Measurements from ENCODE around the gene PTPN21. TPM values are rescaled to one million over a fixed set of nuclear protein-coding genes. Genes with fewer than 3 reads are reported as not detected.

Gene PTPN21
- polyA plus RNA-seq, 3 donors: not detected

DNA sequence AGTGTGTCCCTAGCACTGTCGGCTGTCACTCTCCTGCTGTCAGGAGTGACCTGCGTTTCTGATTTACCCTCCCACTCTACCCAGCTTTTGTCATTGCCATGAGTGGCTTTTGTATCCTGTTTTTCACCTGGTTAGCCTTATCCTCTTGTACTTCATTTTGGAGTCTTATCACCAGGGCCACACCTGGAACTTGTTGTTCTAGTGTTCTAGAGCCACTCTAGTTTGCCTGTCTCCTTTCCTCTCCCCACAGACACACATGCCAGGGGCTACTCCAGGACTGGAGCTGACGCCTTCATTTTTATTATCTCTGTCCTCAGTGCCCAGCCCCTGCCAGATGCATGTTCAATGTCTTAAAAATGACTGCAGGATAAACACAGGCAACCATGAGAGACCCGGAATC lies 42.2 kb upstream of the PTPN21 start:
- Mint-ChIP-seq H3K4me3 (no peak overlapping the region), H3K27ac (peak overlapping the region in 2 of 7 donors; percentile 55 to 68), H3K4me1 (peaks cover 3% of the 10 kb centered on the region), H3K27me3 (ENCODE audit: low read depth in 3 of 3) (no peaks in the 10 kb centered on the region), H3K36me3 (peaks cover 65 to 80% of the 10 kb centered on the region in 2 donors), H3K9me3 (no peaks in the 10 kb centered on the region)
- H3K79me2 ChIP-seq (ENCODE audit: insufficient read depth, low read length): no peaks in the 10 kb centered on the region
- intact Hi-C loops (cut with micrococcal nuclease): no loop called here
- peaks cover 47 to 97% of the 10 kb centered on the region in 2 donors for H3K36me3 ChIP-seq (replicated peaks in 1 of 2; ENCODE audit: control insufficient read depth in 1 of 2, insufficient read depth in 2 of 2, low read length in 2 of 2)
- H3K4me1 ChIP-seq (ENCODE audit: control insufficient read depth in 1 of 2, insufficient read depth in 2 of 2, low read length in 2 of 2): no peaks in the 10 kb centered on the region
- H3K9me3 ChIP-seq (replicated peaks in 1 of 2; ENCODE audit: control insufficient read depth in 1 of 2, insufficient read depth in 1 of 2, low read length in 2 of 2): no peaks in the 10 kb centered on the region
- no peaks in the 10 kb centered on the region for H3K27me3 ChIP-seq (ENCODE audit: control insufficient read depth in 2 of 2, insufficient read depth in 2 of 2, low read length in 2 of 2)
- TF ChIP-seq, protein P1, sequence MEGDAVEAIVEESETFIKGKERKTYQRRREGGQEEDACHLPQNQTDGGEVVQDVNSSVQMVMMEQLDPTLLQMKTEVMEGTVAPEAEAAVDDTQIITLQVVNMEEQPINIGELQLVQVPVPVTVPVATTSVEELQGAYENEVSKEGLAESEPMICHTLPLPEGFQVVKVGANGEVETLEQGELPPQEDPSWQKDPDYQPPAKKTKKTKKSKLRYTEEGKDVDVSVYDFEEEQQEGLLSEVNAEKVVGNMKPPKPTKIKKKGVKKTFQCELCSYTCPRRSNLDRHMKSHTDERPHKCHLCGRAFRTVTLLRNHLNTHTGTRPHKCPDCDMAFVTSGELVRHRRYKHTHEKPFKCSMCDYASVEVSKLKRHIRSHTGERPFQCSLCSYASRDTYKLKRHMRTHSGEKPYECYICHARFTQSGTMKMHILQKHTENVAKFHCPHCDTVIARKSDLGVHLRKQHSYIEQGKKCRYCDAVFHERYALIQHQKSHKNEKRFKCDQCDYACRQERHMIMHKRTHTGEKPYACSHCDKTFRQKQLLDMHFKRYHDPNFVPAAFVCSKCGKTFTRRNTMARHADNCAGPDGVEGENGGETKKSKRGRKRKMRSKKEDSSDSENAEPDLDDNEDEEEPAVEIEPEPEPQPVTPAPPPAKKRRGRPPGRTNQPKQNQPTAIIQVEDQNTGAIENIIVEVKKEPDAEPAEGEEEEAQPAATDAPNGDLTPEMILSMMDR (IDR thresholded peaks at IDR 0.05): no peak
- 95% methylated on average over 3 of the region's 4 CpGs for WGBS (ENCODE audit: insufficient coverage)
- no peak overlapping the region for H3K27ac ChIP-seq (ENCODE audit: low read depth in 1 of 2, low read length in 2 of 2)
- H4K20me1 ChIP-seq (ENCODE audit: insufficient read depth, low read length): no peaks in the 10 kb centered on the region
- no peak overlapping the region for H3K4me3 ChIP-seq (replicated peaks in 1 of 3; ENCODE audit: low read depth in 2 of 3, low read length in 3 of 3)
- no peak overlapping the region for H3K9ac ChIP-seq (ENCODE audit: insufficient read depth, low read length, poor library complexity, severe bottlenecking)
- DNase-seq: no peak
- H2AFZ ChIP-seq (ENCODE audit: insufficient read depth, low read depth, low read length, poor library complexity, severe bottlenecking): no peak overlapping the region
- no peak overlapping the region for H3K4me2 ChIP-seq (replicated peaks; ENCODE audit: extremely low read depth, low read length, poor library complexity, severe bottlenecking)

DNA sequence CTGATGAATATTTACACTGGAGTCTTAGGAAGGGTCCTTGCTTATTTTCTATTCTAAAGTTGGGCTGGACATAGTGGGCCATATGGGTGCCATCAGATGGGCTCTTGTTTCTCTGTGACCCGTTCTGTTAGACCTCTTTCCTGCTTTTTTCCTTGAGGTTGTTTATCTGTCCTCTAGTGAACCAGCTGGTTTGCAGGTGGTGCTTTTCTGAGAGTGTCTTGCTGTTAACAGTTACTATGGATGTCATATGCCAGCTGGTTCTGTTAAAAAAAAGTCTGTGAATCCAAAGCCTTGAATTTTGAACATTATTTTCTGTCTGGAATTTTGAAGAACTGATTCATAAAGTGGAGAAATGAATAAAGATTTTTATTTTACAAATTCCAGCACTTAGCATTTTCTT lies 37.2 kb upstream of the PTPN21 start:
- no peaks in the 10 kb centered on the region for H3K79me2 ChIP-seq (ENCODE audit: insufficient read depth, low read length)
- H3K36me3 ChIP-seq (replicated peaks in 1 of 2; ENCODE audit: control insufficient read depth in 1 of 2, insufficient read depth in 2 of 2, low read length in 2 of 2): peaks cover 30 to 94% of the 10 kb centered on the region in 2 donors
- no peak for DNase-seq
- Mint-ChIP-seq H3K27me3 (ENCODE audit: low read depth in 3 of 3) (no peaks in the 10 kb centered on the region), H3K9me3 (no peaks in the 10 kb centered on the region), H3K27ac (peak overlapping the region in 1 of 7 donors; percentile 45), H3K36me3 (peaks cover 55 to 79% of the 10 kb centered on the region in 2 donors), H3K4me1 (peaks cover 3% of the 10 kb centered on the region), H3K4me3 (no peak overlapping the region)
- TF ChIP-seq, protein P1 (IDR thresholded peaks at IDR 0.05): no peak
- H2AFZ ChIP-seq (ENCODE audit: insufficient read depth, low read depth, low read length, poor library complexity, severe bottlenecking): no peak overlapping the region
- no peak overlapping the region for H3K9ac ChIP-seq (ENCODE audit: insufficient read depth, low read length, poor library complexity, severe bottlenecking)
- H3K27me3 ChIP-seq (ENCODE audit: control insufficient read depth in 2 of 2, insufficient read depth in 2 of 2, low read length in 2 of 2): no peaks in the 10 kb centered on the region
- no peaks in the 10 kb centered on the region for H3K9me3 ChIP-seq (replicated peaks in 1 of 2; ENCODE audit: control insufficient read depth in 1 of 2, insufficient read depth in 1 of 2, low read length in 2 of 2)
- no peak overlapping the region for H3K27ac ChIP-seq (ENCODE audit: low read depth in 1 of 2, low read length in 2 of 2)
- H4K20me1 ChIP-seq (ENCODE audit: insufficient read depth, low read length): no peaks in the 10 kb centered on the region
- intact Hi-C loops (cut with micrococcal nuclease): no loop called here
- H3K4me3 ChIP-seq (replicated peaks in 1 of 3; ENCODE audit: low read depth in 2 of 3, low read length in 3 of 3): no peak overlapping the region
- WGBS (ENCODE audit: insufficient coverage): no CpG with 5 or more reads among the region's 1 CpG
- no peak overlapping the region for H3K4me2 ChIP-seq (replicated peaks; ENCODE audit: extremely low read depth, low read length, poor library complexity, severe bottlenecking)
- H3K4me1 ChIP-seq (ENCODE audit: control insufficient read depth in 1 of 2, insufficient read depth in 2 of 2, low read length in 2 of 2): no peaks in the 10 kb centered on the region
